ENCODE results near the gene SLC37A4.
"Not testable (repeated sequence)": the region's sequence is repeated elsewhere in the genome, so short reads cannot be mapped to it uniquely, and the experiment has no call there.

The SLC37A4 gene

GRCh38 chr11:119041821-119042514 is 11.3 kb upstream of the SLC37A4 start:
- DNase-seq (ENCODE audit: low spot score), result no peak

- DNase-seq (ENCODE audit: low spot score), result not testable (repeated sequence)
Observed at GRCh38 chr11:119039471-119039870, 8.8 kb upstream of the SLC37A4 start.

GRCh38 chr11:119038884-119039283 is 8.2 kb upstream of the SLC37A4 start:
- DNase-seq (ENCODE audit: low spot score), result no peak

DNA sequence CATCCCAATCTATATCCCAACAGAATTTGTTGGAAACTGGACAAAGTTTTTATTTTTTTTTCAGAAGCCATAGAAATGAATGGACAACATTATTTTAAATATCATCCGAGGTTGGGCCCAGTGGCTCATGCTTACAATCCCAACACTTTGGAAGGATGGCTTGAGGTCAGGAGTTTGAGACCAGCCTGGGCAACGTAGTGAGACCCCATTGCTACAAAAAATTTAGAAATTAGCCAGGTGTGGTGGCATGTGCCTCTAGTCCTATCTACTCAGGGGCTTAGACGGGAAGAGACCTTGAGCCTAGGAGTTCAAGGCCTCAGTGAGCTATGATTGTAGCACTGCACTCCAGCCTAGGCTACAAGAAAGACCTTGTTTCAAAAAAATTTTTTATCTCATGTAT is 4.1 kb upstream of the SLC37A4 start:
- no peak for DNase-seq (ENCODE audit: low spot score)

- DNase-seq (ENCODE audit: low spot score), result not testable (repeated sequence)
Observed at GRCh38 chr11:119033421-119033820, 2.7 kb upstream of the SLC37A4 start.

- no peak for DNase-seq (ENCODE audit: low spot score)
Observed at GRCh38 chr11:119031912-119032280, 1.2 kb upstream of the SLC37A4 start.

- no peak for DNase-seq (ENCODE audit: low spot score)
Observed at GRCh38 chr11:119030029-119030328, 698 bp downstream of the SLC37A4 start.

DNA sequence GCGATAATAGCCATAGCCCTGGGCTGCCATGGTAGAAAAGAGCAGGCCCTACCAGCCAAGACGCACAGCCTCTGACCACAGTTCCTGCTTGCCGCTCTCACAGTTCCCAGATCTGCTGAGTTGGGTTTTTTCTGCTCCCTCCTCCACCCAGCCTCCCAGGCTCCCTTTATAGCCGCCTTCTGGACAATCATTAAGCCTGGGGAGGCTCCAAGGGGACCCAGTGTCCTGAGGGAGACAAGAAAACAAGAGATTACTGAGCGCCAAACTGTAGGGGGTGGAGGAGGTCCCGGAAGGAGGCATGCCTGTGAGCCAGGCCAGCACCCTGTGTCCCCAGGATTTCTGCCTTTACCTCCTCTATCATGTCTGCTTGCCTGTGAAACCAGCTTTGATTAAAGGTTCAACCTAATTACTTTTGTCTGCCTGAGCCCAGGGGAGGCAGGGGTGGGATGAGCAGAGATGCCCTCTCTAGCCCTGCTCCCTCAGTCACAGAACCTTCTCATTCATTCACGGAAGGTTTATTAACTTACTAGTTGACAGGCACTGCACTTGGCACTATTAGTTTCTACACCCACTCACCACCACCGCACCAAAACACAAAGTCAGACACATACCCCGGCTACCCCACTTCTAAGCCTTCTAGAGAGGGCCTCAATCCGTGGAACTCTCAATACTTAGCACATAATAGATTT is 1.2 kb downstream of the SLC37A4 start:
- no peak for DNase-seq (ENCODE audit: low spot score)

- DNase-seq (ENCODE audit: low spot score), result no peak
Observed at GRCh38 chr11:119029069-119029339, 1.7 kb downstream of the SLC37A4 start.

DNA sequence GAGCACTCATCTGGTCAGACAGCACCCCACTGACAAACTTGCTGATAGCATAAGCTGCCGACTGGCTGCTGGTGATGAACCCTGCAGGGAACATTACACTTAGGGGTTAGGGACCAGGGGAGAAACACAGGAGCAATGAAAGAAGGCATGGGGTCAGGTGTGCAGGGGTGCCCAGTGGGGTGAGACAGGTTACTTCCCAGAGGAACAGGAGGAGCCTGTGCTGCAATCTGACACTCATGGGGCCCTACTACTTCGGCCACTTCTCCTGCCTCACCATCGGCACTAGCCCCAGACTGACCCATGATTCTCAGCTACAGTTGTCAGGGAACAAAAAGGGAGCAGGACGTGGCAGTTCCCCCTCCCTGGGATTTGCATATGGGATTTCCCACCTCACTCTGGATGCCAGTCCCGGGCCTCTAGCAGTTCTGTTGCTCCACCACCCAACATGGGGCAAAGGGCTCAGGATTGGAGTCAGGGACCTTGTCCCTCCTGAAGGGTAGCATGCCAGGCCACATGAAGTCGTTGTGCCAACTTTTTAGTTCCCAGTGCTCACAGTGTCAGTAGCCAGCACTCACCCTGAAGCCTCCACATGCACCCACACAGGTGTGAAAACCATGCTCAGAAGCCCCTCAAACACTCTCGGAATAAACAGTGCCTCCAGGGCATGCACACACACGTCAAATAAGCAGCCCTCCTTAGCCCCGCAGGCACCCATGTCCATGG is 2.2 kb downstream of the SLC37A4 start:
- DNase-seq (ENCODE audit: low spot score), result no peak

GRCh38 chr11:119027561-119028345 is 2.9 kb downstream of the SLC37A4 start:
- no peak for DNase-seq (ENCODE audit: low spot score)

GRCh38 chr11:119026970-119027369 is 3.7 kb downstream of the SLC37A4 start:
- DNase-seq (ENCODE audit: low spot score), result no peak

DNA sequence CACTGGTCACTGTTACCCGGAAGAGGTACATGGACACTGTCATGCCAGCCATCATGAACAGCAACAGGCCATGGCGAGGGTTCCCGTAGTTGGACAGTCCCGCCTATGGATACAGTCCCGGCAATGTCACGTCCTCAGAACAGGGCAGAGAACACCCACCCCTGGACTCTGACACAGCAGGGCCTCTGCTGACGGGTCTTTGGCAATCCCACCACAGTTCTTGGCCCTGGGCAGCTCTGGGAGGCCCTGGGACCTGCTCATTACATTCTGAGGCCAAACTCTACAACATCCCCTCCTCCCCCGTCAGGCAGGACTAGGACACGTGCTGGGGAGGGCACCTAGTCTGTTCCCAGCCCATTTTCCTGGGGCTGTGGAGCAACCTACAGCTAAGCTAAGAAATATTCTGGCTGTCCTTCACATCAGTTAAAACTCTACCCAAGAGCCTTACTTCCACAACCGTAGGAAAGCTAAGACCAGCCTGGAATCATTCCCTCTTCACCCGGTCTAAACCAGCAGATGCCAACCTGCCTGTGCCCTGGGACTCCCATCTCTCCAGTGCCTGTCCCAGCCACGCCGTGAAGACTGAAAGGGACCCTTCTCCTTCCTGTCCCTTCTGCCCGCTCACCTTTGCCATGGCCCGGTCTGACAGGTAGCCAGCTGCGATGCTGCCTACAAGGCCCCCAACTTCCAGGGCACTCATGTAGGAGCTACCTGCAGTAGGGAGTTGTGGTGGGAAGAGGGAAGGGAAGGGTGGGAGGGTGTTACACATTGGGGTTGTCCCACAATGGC is 4.5 kb downstream of the SLC37A4 start:
- DNase-seq (ENCODE audit: low spot score), result no peak

DNA sequence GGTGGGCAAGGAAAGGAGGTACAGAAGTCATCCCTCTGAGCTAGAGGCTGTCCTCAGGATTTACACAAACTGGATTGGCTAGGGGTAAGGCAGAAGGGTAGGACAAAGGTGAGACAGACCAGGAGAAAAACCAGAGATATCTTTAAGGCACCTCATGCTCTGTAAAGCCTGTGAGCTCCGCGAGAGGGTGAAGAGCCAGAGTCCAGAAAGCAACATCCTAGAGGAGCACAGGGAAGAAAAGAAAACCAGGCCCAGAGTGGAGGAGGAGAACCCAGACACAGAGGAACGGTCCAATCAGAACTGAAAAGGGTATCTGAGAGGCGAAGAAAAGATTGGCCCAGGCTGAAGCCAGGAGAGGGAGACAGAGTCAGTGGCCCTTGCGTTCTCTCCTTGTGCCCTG is 5.1 kb downstream of the SLC37A4 start:
- DNase-seq (ENCODE audit: low spot score), result no peak

- DNase-seq (ENCODE audit: low spot score), result no peak
Observed at GRCh38 chr11:119025099-119025473, 5.6 kb downstream of the SLC37A4 start.

GRCh38 chr11:119024430-119025098 is 6.1 kb downstream of the SLC37A4 start:
- no peak for DNase-seq (ENCODE audit: low spot score)

- DNase-seq (ENCODE audit: low spot score), result no peak
Observed at GRCh38 chr11:119023741-119024140, 6.9 kb downstream of the SLC37A4 start.

- DNase-seq (ENCODE audit: low spot score), result no peak
Observed at GRCh38 chr11:119021631-119022030, 9.0 kb downstream of the SLC37A4 start.

DNA sequence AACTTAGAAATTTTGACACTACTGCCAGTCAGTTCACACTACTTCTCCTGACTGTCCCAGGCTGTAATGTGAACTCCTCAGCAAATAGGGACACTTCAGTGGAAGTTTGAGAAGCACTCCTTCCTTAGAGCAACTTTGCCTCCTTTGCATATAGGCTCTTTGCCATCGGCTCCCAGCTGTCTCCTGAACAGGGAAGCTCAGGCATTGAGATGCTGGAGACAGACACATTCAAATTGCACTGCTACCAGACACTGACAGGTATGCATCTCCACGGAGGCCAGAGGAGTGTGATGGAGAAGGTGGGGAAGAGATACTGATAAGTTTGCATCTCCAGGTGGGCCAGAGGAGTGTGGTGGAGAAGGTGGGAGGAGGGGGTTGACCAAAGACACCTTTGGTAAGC is 10.7 kb downstream of the SLC37A4 start:
- DNase-seq (ENCODE audit: low spot score), result no peak

DNA sequence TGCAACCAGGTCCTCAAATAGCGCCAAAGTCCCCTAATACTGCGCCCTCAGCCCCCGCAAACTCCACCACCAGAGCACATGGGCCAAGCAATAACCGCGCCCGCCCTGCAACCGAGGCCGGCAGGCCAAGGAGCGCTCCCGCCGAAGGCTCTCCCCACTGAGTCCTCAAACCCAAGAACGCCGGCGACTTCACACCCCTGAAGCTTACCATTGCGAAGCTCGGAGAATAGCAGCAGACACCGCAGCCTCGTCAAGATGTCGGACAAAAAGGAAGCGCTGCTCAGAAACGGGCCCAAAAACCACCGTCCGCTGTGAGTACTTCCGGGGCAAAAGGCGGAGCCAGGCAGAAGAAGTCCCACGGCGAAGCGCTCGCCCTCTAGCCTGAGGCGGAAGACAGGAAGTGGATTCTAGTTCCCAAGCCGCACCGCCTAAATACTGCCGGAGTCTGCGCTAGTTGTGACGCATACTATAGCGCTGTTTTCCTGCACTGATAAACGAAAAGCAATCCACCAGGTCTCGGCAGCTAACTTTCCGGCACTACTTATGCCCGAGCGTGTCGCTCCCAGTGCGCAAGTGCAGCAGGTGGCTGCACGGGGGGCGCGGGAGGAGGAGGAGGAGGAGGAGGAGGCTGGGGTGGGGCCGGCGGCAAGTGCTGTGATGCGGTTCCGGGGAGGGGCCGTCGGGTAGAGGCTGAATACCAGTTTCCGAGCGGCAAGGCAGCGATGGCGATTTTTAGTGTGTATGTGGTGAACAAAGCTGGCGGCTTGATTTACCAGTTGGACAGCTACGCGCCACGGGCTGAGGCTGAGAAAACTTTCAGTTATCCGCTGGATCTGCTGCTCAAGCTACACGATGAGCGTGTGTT is 12.4 kb downstream of the SLC37A4 start, which contains the start of the genes RPS25 and TRAPPC4:
RPS25 (minus strand) TSS at position 270 of the 865 bp plus-strand sequence; CDS start at position 211, 59 bp downstream.
TRAPPC4 (plus strand) TSS at position 693 of the 865 bp plus-strand sequence; CDS start at position 723, 30 bp downstream.
- peak; percentile 96 for DNase-seq (ENCODE audit: low spot score)
